ENCODE data around the gene LRMDA.

The LRMDA gene

GRCh38 chr10:75532253-75532924 lies 101.0 kb downstream of the LRMDA start:
- H3K27ac Mint-ChIP-seq: no peak overlapping the region
- H3K9me3 Mint-ChIP-seq: no peaks in the 10 kb centered on the region
- no peak for ATAC-seq
- no peak overlapping the region for H3K4me3 Mint-ChIP-seq
- no peaks in the 10 kb centered on the region for H3K4me1 Mint-ChIP-seq
- DNase-seq: no peak
- H3K27me3 Mint-ChIP-seq: peaks cover 21% of the 10 kb centered on the region

GRCh38 chr10:75538144-75538543 lies 106.7 kb downstream of the LRMDA start:
- Mint-ChIP-seq H3K9me3 (no peaks in the 10 kb centered on the region), H3K27ac (no peak overlapping the region), H3K27me3 (no peaks in the 10 kb centered on the region), H3K4me3 (no peak overlapping the region), H3K4me1 (no peaks in the 10 kb centered on the region)
- ATAC-seq (no peak), DNase-seq (no peak)

- no peak overlapping the region for H3K4me3 Mint-ChIP-seq
- no peak overlapping the region for H3K27ac Mint-ChIP-seq
- peaks cover 3% of the 10 kb centered on the region for H3K27me3 Mint-ChIP-seq
- DNase-seq (no peak), ATAC-seq (no peak)
- H3K9me3 Mint-ChIP-seq: no peaks in the 10 kb centered on the region
- no peaks in the 10 kb centered on the region for H3K4me1 Mint-ChIP-seq
These were observed 107.3 kb downstream of the LRMDA start for GRCh38 chr10:75538765-75539164.

- Mint-ChIP-seq H3K9me3 (no peaks in the 10 kb centered on the region), H3K27ac (no peak overlapping the region), H3K27me3 (peaks cover 7% of the 10 kb centered on the region), H3K4me3 (no peak overlapping the region), H3K4me1 (no peaks in the 10 kb centered on the region)
- no peak for DNase-seq
- no peak for ATAC-seq
These were observed 109.0 kb downstream of the LRMDA start for GRCh38 chr10:75540357-75540966.

GRCh38 chr10:75540981-75541380 lies 109.6 kb downstream of the LRMDA start:
- no peak overlapping the region for H3K4me3 Mint-ChIP-seq
- no peak for DNase-seq
- H3K27ac Mint-ChIP-seq: no peak overlapping the region
- ATAC-seq: no peak
- H3K9me3 Mint-ChIP-seq: no peaks in the 10 kb centered on the region
- H3K27me3 Mint-ChIP-seq: peaks cover 7% of the 10 kb centered on the region
- H3K4me1 Mint-ChIP-seq: no peaks in the 10 kb centered on the region

- Mint-ChIP-seq H3K4me3 (no peak overlapping the region), H3K27ac (no peak overlapping the region), H3K9me3 (no peaks in the 10 kb centered on the region), H3K4me1 (no peaks in the 10 kb centered on the region), H3K27me3 (peaks cover 7% of the 10 kb centered on the region)
- ATAC-seq (no peak), DNase-seq (no peak)
These were observed 110.0 kb downstream of the LRMDA start for GRCh38 chr10:75541411-75541810.

GRCh38 chr10:75542084-75542483 lies 110.7 kb downstream of the LRMDA start:
- no peak overlapping the region for H3K4me3 Mint-ChIP-seq
- H3K27me3 Mint-ChIP-seq: peaks cover 11% of the 10 kb centered on the region
- no peak for DNase-seq
- no peaks in the 10 kb centered on the region for H3K4me1 Mint-ChIP-seq
- ATAC-seq: no peak
- H3K27ac Mint-ChIP-seq: no peak overlapping the region
- no peaks in the 10 kb centered on the region for H3K9me3 Mint-ChIP-seq

GRCh38 chr10:75542906-75543305 lies 111.5 kb downstream of the LRMDA start:
- Mint-ChIP-seq H3K27ac (no peak overlapping the region), H3K9me3 (no peaks in the 10 kb centered on the region), H3K4me1 (no peaks in the 10 kb centered on the region), H3K27me3 (peaks cover 16% of the 10 kb centered on the region), H3K4me3 (no peak overlapping the region)
- DNase-seq (no peak), ATAC-seq (no peak)

- DNase-seq (no peak), ATAC-seq (no peak)
- peaks cover 16% of the 10 kb centered on the region for H3K27me3 Mint-ChIP-seq
- H3K27ac Mint-ChIP-seq: no peak overlapping the region
- H3K4me3 Mint-ChIP-seq: no peak overlapping the region
- H3K9me3 Mint-ChIP-seq: no peaks in the 10 kb centered on the region
- no peaks in the 10 kb centered on the region for H3K4me1 Mint-ChIP-seq
These were observed 113.0 kb downstream of the LRMDA start for GRCh38 chr10:75544386-75544785.

- H3K9me3 Mint-ChIP-seq: no peaks in the 10 kb centered on the region
These were observed 113.7 kb downstream of the LRMDA start for GRCh38 chr10:75544993-75545706.

GRCh38 chr10:75546004-75546403 lies 114.6 kb downstream of the LRMDA start:
- peaks cover 16% of the 10 kb centered on the region for H3K27me3 Mint-ChIP-seq
- no peak overlapping the region for H3K27ac Mint-ChIP-seq
- H3K9me3 Mint-ChIP-seq: no peaks in the 10 kb centered on the region
- H3K4me1 Mint-ChIP-seq: no peaks in the 10 kb centered on the region
- no peak overlapping the region for H3K4me3 Mint-ChIP-seq
- ATAC-seq (no peak), DNase-seq (no peak)

More at GRCh38 chr10:75544993-75545706, 113.7 kb downstream of the LRMDA start:
- Mint-ChIP-seq H3K27me3 (peaks cover 16% of the 10 kb centered on the region), H3K27ac (no peak overlapping the region), H3K4me3 (no peak overlapping the region), H3K4me1 (no peaks in the 10 kb centered on the region)
- DNase-seq (no peak), ATAC-seq (no peak)

GRCh38 chr10:75547391-75548298 lies 116.2 kb downstream of the LRMDA start:
- H3K9me3 Mint-ChIP-seq: peaks cover 0 to 7% of the 10 kb centered on the region in 2 donors
- no peak for DNase-seq
- no peaks in the 10 kb centered on the region for H3K4me1 Mint-ChIP-seq
- no peak for ATAC-seq
- peaks cover 16% of the 10 kb centered on the region for H3K27me3 Mint-ChIP-seq
- no peak overlapping the region for H3K27ac Mint-ChIP-seq
- H3K4me3 Mint-ChIP-seq: no peak overlapping the region

- Mint-ChIP-seq H3K27ac (no peak overlapping the region), H3K4me1 (no peaks in the 10 kb centered on the region), H3K4me3 (no peak overlapping the region), H3K9me3 (peaks cover 0 to 8% of the 10 kb centered on the region in 2 donors), H3K27me3 (peaks cover 16% of the 10 kb centered on the region)
- no peak for ATAC-seq
- no peak for DNase-seq
These were observed 116.9 kb downstream of the LRMDA start for GRCh38 chr10:75548356-75548755.

GRCh38 chr10:75550191-75550590 lies 118.8 kb downstream of the LRMDA start:
- ATAC-seq (no peak), DNase-seq (no peak)
- no peak overlapping the region for H3K4me3 Mint-ChIP-seq
- no peaks in the 10 kb centered on the region for H3K4me1 Mint-ChIP-seq
- H3K27ac Mint-ChIP-seq: no peak overlapping the region
- H3K27me3 Mint-ChIP-seq: peaks cover 15% of the 10 kb centered on the region
- peaks cover 0 to 12% of the 10 kb centered on the region in 2 donors for H3K9me3 Mint-ChIP-seq

GRCh38 chr10:75552171-75552570 lies 120.7 kb downstream of the LRMDA start:
- no peak for DNase-seq
- Mint-ChIP-seq H3K4me1 (no peaks in the 10 kb centered on the region), H3K27me3 (peaks cover 14% of the 10 kb centered on the region), H3K27ac (no peak overlapping the region), H3K4me3 (no peak overlapping the region), H3K9me3 (peaks cover 0 to 12% of the 10 kb centered on the region in 2 donors)
- ATAC-seq: no peak

Measured in stimulated activated naive CD8-positive, alpha-beta T cell treated with anti-CD3 and anti-CD28 coated beads, Interleukin-15, amount 100 ng/mL, for 72 hours (primary cell).